IMR-90 (cell line): ENCODE data around the gene AQP5. TPM values are rescaled to one million over a fixed set of nuclear protein-coding genes. Genes with fewer than 3 reads are reported as not detected.

Experiments
- ATAC-seq: fragments of 200-7000 bp; cut with Tn5 transposase; 2 replicates; pipeline ENCODE4 v1.9.1; 2020; ENCODE audit warnings: low read depth, mild to moderate bottlenecking, moderate library complexity
- BruUV-seq: library from RNA; stranded (reverse); fragments of 400-500 nt; replicated peaks from 2 replicates; lab custom pipeline; 2021; lab: Mats Ljungman, UMichigan
- CTCF ChIA-PET: fragments of 300-600 bp; formaldehyde crosslinking; extraction: SDS; loops from one replicate; lab custom pipeline; 2021; ENCODE audit warnings: antibody characterized with exemption; lab: Yijun Ruan, JAX
- POLR2A ChIA-PET: fragments of 300-600 bp; sonication (Branson Sonifier 250); formaldehyde crosslinking; loops from one replicate; lab custom pipeline; 2022; ENCODE audit warnings: antibody characterized with exemption; ENCODE audit not compliant: unreplicated experiment; lab: Charles Lee
- DNase-seq: peaks from one replicate; pipeline ENCODE4 v3.0.0; 2013
- H2AFZ ChIP-seq: replicated peaks from 2 replicates; pipeline ENCODE3; 2013; ENCODE audit warnings: low read length, mild to moderate bottlenecking; ENCODE audit not compliant: poor library complexity
- H2AK5ac ChIP-seq: 2 replicates; pipeline ENCODE4 v1.6.1; 2013; ENCODE audit warnings: low read depth, low read length, inconsistent platforms
- H2AK9ac ChIP-seq: replicated peaks from 2 replicates; pipeline ENCODE3; 2013; ENCODE audit warnings: mild to moderate bottlenecking, low read depth, low read length, moderate library complexity; ENCODE audit not compliant: poor library complexity
- H2BK120ac ChIP-seq: 2 replicates; pipeline ENCODE4 v1.6.1; 2013; ENCODE audit warnings: low read depth, low read length, inconsistent platforms
- H2BK15ac ChIP-seq: 3 replicates; pipeline ENCODE4 v1.6.1; 2013; ENCODE audit warnings: low read depth, low read length, inconsistent platforms
- H2BK20ac ChIP-seq: 2 replicates; pipeline ENCODE4 v1.6.1; 2013; ENCODE audit warnings: low read depth, mild to moderate bottlenecking, inconsistent platforms, low read length, moderate library complexity
- H2BK5ac ChIP-seq: 2 replicates; pipeline ENCODE4 v1.6.1; 2013; ENCODE audit warnings: mild to moderate bottlenecking, low read depth, low read length, inconsistent platforms; ENCODE audit not compliant: poor library complexity, severe bottlenecking
- H3K14ac ChIP-seq: replicated peaks from 2 replicates; pipeline ENCODE4 v1.6.1; 2013; ENCODE audit warnings: low read depth, low read length, inconsistent platforms
- H3K18ac ChIP-seq: 2 replicates; pipeline ENCODE4 v1.6.1; 2013; ENCODE audit warnings: low read depth, low read length, control low read depth
- H3K23ac ChIP-seq: 2 replicates; pipeline ENCODE4 v1.6.1; 2013; ENCODE audit warnings: low read depth, low read length, inconsistent platforms
- H3K27ac ChIP-seq: 2 replicates; pipeline ENCODE4 v1.5.1; 2013; ENCODE audit warnings: mild to moderate bottlenecking, control low read depth, low read length; ENCODE audit not compliant: insufficient read depth
- H3K27me3 ChIP-seq: 2 replicates; pipeline ENCODE4 v1.6.1; 2013; ENCODE audit warnings: low read length; ENCODE audit not compliant: control insufficient read depth, insufficient read depth
- H3K36me3 ChIP-seq: 2 replicates; pipeline ENCODE4 v1.6.1; 2013; ENCODE audit warnings: low read length, mixed read lengths; ENCODE audit not compliant: control insufficient read depth, insufficient read depth
- H3K4ac ChIP-seq: 2 replicates; pipeline ENCODE4 v1.6.1; 2013; ENCODE audit warnings: low read depth, low read length, inconsistent platforms
- H3K4me1 ChIP-seq: 2 replicates; pipeline ENCODE4 v1.6.1; 2013; ENCODE audit warnings: low read length, mixed read lengths; ENCODE audit not compliant: control insufficient read depth, insufficient read depth
- H3K4me2 ChIP-seq: 2 replicates; pipeline ENCODE4 v1.6.1; 2013; ENCODE audit warnings: low read depth, mild to moderate bottlenecking, control low read depth, low read length, moderate library complexity
- H3K4me3 ChIP-seq: 2 replicates; pipeline ENCODE4 v1.5.1; 2013; ENCODE audit warnings: low read depth, mild to moderate bottlenecking, control low read depth, low read length, moderate library complexity; ENCODE audit not compliant: insufficient read depth
- H3K56ac ChIP-seq: 2 replicates; pipeline ENCODE4 v1.6.1; 2013; ENCODE audit warnings: low read length, inconsistent platforms; ENCODE audit not compliant: insufficient read depth; ENCODE audit errors: extremely low read depth
- H3K79me1 ChIP-seq, 2 experiments: 2 replicates each; pipeline ENCODE4 v1.6.1; 2013; ENCODE audit warnings: low read length in 2 of 2, inconsistent platforms in 1 of 2, low read depth in 1 of 2
- H3K9ac ChIP-seq: 2 replicates; pipeline ENCODE4 v1.6.1; 2013; ENCODE audit warnings: low read depth, low read length, control low read depth
- H3K9me1 ChIP-seq: 2 replicates; pipeline ENCODE4 v1.6.1; 2013; ENCODE audit warnings: low read length, inconsistent platforms; ENCODE audit not compliant: insufficient read depth
- H3K9me3 ChIP-seq: 2 replicates; pipeline ENCODE4 v1.6.1; 2013; ENCODE audit warnings: low read length; ENCODE audit not compliant: control insufficient read depth, insufficient read depth
- H4K20me1 ChIP-seq: 2 replicates; pipeline ENCODE4 v1.6.1; 2013; ENCODE audit warnings: low read length, inconsistent platforms; ENCODE audit not compliant: insufficient read depth
- H4K5ac ChIP-seq: 2 replicates; pipeline ENCODE4 v1.6.1; 2013; ENCODE audit warnings: mild to moderate bottlenecking, low read depth, low read length, control low read depth
- H4K8ac ChIP-seq, 2 experiments: 2 replicates each; pipeline ENCODE4 v1.6.1; 2013; ENCODE audit warnings: low read depth in 2 of 2, low read length in 2 of 2, control low read depth in 1 of 2, inconsistent platforms in 1 of 2
- H4K91ac ChIP-seq: 2 replicates; pipeline ENCODE4 v1.6.1; 2013; ENCODE audit warnings: low read depth, low read length, inconsistent platforms; ENCODE audit not compliant: insufficient read depth
- BHLHE40 ChIP-seq: fragments of 150-350 bp; IDR thresholded peaks from 2 replicates; pipeline ENCODE4 v1.6.1; 2016; ENCODE audit warnings: mild to moderate bottlenecking, low read depth, low read length
- CEBPB ChIP-seq: IDR thresholded peaks from 2 replicates; pipeline ENCODE4 v1.6.1; 2012; ENCODE audit warnings: low read depth, low read length, improper control_type of control experiment
- CHD1 ChIP-seq: IDR thresholded peaks from 2 replicates; pipeline ENCODE4 v1.6.1; 2012; ENCODE audit warnings: low read depth, low read length, improper control_type of control experiment
- FOS ChIP-seq: fragments of 150-350 bp; IDR thresholded peaks from 2 replicates; pipeline ENCODE4 v1.6.1; 2016; ENCODE audit warnings: low read depth, low read length
- MAFK ChIP-seq: IDR thresholded peaks from 2 replicates; pipeline ENCODE4 v1.6.1; 2012; ENCODE audit warnings: low read depth, low read length, improper control_type of control experiment
- MAZ ChIP-seq: IDR thresholded peaks from 2 replicates; pipeline ENCODE4 v1.6.1; 2012; ENCODE audit warnings: low read depth, mild to moderate bottlenecking, low read length, improper control_type of control experiment, moderate library complexity, borderline replicate concordance
- MXI1 ChIP-seq: IDR thresholded peaks from 2 replicates; pipeline ENCODE4 v1.6.1; 2012; ENCODE audit warnings: low read depth, mild to moderate bottlenecking, low read length, moderate library complexity, borderline replicate concordance
- POLR2A ChIP-seq: IDR thresholded peaks from 2 replicates; pipeline ENCODE4 v1.6.1; 2012; ENCODE audit warnings: mild to moderate bottlenecking, low read depth, low read length
- RAD21 ChIP-seq: IDR thresholded peaks from 2 replicates; pipeline ENCODE4 v1.6.1; 2012; ENCODE audit warnings: low read length, improper control_type of control experiment
- RCOR1 ChIP-seq: IDR thresholded peaks from 2 replicates; pipeline ENCODE4 v1.6.1; 2012; ENCODE audit warnings: mild to moderate bottlenecking, low read length, improper control_type of control experiment; ENCODE audit not compliant: insufficient replicate concordance
- RFX5 ChIP-seq: IDR thresholded peaks from 2 replicates; pipeline ENCODE4 v1.8.0; 2012; ENCODE audit warnings: low read depth, mild to moderate bottlenecking, low read length, moderate library complexity
- SMC3 ChIP-seq: fragments of 150-350 bp; IDR thresholded peaks from 2 replicates; pipeline ENCODE4 v1.6.1; 2016; ENCODE audit warnings: low read depth, mild to moderate bottlenecking, antibody characterized with exemption, low read length, moderate library complexity
- WGBS, 2 experiments: methylation state at CpG; one replicate each; pipeline versions ENCODE4 v1.1.5 to v1.1.7; 2013; ENCODE audit warnings: missing lambda C conversion rate in 2 of 2; ENCODE audit not compliant: insufficient read length in 1 of 2; ENCODE audit errors: extremely low coverage in 2 of 2; 5-methylcytosine and 5-hydroxymethylcytosine counted together
- dilution Hi-C: fragments of 300-500 bp; cut with HindIII; formaldehyde crosslinking; loops from one replicate; pipeline ENCODE4 v1.14.3; 2018; ENCODE audit warnings: low sequenced_read_pairs; ENCODE audit not compliant: unreplicated experiment
- in situ Hi-C: fragments of 300-500 bp; cut with MboI; formaldehyde crosslinking; loops from 3 replicates; pipeline ENCODE4 v1.14.3; 2019; ENCODE audit warnings: low sequenced_read_pairs, inconsistent platforms, mixed read lengths
- intact Hi-C: fragments of 100-400 bp; cut with micrococcal nuclease; formaldehyde crosslinking; loops from 2 replicates; pipeline ENCODE4 v1.10.0; 2022
- polyA plus RNA-seq, 3 experiments: library from polyadenylated mRNA; depleted of rRNA; stranded (reverse); fragments of >200 nt; gene quantifications; 2 replicates each; pipeline ENCODE4 v1.2.3, GENCODE V29; 2012; ENCODE audit warnings: low replicate concordance in 1 of 3
- total RNA-seq: library from RNA; depleted of rRNA; stranded (reverse); fragments of >200 nt; gene quantifications from 2 replicates; pipeline ENCODE4 v1.2.3, GENCODE V29; 2012
- TF ChIP-seq, protein P1 (sequence below): fragments of 150-350 bp; IDR thresholded peaks from 2 replicates; pipeline ENCODE4 v1.6.1; 2016; ENCODE audit warnings: low read depth, mild to moderate bottlenecking, low read length, moderate library complexity, borderline replicate concordance
- TF ChIP-seq, protein P2 (sequence below): fragments of 150-350 bp; IDR thresholded peaks from 2 replicates; pipeline ENCODE4 v1.6.1; 2017; ENCODE audit warnings: mild to moderate bottlenecking, antibody characterized with exemption, low read length, low read depth
- TF ChIP-seq, protein P3 (sequence below): conservative IDR thresholded peaks from 2 replicates; pipeline ENCODE4 v1.5.1; 2012; ENCODE audit warnings: mild to moderate bottlenecking, low read depth, low read length, improper control_type of control experiment

Gene AQP5
- total and polyA plus RNA-seq, 2 of the 4 experiments (the other 2 are of a cell fraction) = not detected

DNA sequence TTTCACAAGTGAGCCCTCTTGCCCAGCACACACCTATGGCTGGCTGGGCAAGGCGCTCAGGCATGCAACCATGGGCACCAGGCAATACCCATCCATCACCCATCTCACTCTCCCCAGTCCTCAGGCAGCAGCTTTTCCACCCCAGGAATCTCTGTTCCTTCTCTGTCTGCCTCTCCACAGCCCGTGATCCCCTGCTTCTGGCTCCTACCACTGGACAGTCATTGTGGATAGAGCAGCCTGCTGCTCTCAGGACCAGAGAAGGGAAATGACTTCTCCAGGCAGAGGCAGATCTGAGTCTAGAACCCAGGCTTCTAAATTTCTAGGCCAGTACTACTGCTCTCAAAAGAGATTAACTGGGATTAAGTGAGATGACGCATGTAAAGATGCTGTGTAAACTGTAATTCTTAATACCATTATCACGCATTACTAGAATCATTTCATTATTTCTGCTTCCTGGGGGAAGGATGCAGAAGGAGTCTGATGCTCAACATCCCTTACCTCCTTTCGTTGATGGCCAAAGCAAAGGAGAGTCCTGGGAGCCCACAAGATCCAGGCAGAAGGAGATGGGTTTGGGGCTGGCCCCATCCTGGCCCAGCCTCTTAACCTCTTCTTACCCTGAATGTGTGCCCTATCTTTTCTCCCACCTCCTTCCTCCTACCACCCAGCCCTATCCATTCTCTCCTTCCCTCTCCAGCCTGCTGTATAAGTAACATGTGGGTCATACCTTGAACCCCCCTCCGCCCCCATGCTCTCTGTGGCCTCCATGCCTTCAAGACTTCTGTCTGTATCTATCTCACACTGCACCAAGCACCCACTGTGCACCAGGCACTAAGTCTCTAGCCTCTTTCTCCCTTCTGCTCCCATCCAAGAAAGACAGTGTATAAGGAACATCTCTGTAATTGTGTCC is 4.8 kb upstream of the AQP5 start:
- dilution Hi-C loops (no loop called here), in situ Hi-C loops (no loop called here), intact Hi-C loops (no loop called here)
- H3K27me3 ChIP-seq = peaks cover 95% of the 10 kb centered on the region
- no peak overlapping the region for H2BK120ac ChIP-seq
- H2AK5ac ChIP-seq = no peak overlapping the region
- no peak overlapping the region for H4K5ac ChIP-seq
- no peak overlapping the region for H2AFZ ChIP-seq
- H3K23ac ChIP-seq = no peak overlapping the region
- no peak overlapping the region for H4K91ac ChIP-seq
- no peak overlapping the region for H3K14ac ChIP-seq
- no peaks in the 10 kb centered on the region; the same call in 1 of the 2 replicates for H3K9me3 ChIP-seq
- 75% methylated on average over 1 of the region's 6 CpGs; no CpG with 5 or more reads in 1 of the 2 experiments for WGBS, 2 experiments
- H3K4me1 ChIP-seq = no peaks in the 10 kb centered on the region
- H2BK5ac ChIP-seq = no peak overlapping the region
- DNase-seq (no peak), ATAC-seq (no peak)
- H3K9me1 ChIP-seq = no peaks in the 10 kb centered on the region
- no peak overlapping the region for H3K4me2 ChIP-seq
- H3K36me3 ChIP-seq = no peaks in the 10 kb centered on the region
- no TSS peak for BruUV-seq
- TF ChIP-seq POLR2A = no peak
- TF ChIP-seq, protein P1, sequence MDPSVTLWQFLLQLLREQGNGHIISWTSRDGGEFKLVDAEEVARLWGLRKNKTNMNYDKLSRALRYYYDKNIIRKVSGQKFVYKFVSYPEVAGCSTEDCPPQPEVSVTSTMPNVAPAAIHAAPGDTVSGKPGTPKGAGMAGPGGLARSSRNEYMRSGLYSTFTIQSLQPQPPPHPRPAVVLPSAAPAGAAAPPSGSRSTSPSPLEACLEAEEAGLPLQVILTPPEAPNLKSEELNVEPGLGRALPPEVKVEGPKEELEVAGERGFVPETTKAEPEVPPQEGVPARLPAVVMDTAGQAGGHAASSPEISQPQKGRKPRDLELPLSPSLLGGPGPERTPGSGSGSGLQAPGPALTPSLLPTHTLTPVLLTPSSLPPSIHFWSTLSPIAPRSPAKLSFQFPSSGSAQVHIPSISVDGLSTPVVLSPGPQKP = no peak
- TF ChIP-seq RCOR1 = no peak
- no peak for TF ChIP-seq MAZ
- TF ChIP-seq, protein P2, sequence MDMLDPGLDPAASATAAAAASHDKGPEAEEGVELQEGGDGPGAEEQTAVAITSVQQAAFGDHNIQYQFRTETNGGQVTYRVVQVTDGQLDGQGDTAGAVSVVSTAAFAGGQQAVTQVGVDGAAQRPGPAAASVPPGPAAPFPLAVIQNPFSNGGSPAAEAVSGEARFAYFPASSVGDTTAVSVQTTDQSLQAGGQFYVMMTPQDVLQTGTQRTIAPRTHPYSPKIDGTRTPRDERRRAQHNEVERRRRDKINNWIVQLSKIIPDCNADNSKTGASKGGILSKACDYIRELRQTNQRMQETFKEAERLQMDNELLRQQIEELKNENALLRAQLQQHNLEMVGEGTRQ = no peak
- no peak for TF ChIP-seq RAD21
- no peak for TF ChIP-seq CHD1
- no peak for TF ChIP-seq RFX5
- no peak for TF ChIP-seq CEBPB
- TF ChIP-seq MAFK = no peak
- TF ChIP-seq BHLHE40 = no peak
- no peak for TF ChIP-seq MXI1
- no peak for TF ChIP-seq SMC3
- no peak for TF ChIP-seq FOS
- TF ChIP-seq, protein P3, sequence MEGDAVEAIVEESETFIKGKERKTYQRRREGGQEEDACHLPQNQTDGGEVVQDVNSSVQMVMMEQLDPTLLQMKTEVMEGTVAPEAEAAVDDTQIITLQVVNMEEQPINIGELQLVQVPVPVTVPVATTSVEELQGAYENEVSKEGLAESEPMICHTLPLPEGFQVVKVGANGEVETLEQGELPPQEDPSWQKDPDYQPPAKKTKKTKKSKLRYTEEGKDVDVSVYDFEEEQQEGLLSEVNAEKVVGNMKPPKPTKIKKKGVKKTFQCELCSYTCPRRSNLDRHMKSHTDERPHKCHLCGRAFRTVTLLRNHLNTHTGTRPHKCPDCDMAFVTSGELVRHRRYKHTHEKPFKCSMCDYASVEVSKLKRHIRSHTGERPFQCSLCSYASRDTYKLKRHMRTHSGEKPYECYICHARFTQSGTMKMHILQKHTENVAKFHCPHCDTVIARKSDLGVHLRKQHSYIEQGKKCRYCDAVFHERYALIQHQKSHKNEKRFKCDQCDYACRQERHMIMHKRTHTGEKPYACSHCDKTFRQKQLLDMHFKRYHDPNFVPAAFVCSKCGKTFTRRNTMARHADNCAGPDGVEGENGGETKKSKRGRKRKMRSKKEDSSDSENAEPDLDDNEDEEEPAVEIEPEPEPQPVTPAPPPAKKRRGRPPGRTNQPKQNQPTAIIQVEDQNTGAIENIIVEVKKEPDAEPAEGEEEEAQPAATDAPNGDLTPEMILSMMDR = no peak
- CTCF ChIA-PET = no interaction called here
- H3K27ac ChIP-seq = no peak overlapping the region
- H3K18ac ChIP-seq = no peak overlapping the region
- no peak overlapping the region for H3K4me3 ChIP-seq
- no peak overlapping the region for H2BK15ac ChIP-seq
- H3K4ac ChIP-seq = no peak overlapping the region
- H3K79me1 ChIP-seq = no peaks in the 10 kb centered on the region
- H4K8ac ChIP-seq = no peak overlapping the region
- H3K56ac ChIP-seq = no peak overlapping the region
- H2AK9ac ChIP-seq = no peak overlapping the region
- no peak overlapping the region for H2BK20ac ChIP-seq
- no peak overlapping the region for H3K9ac ChIP-seq
- no peaks in the 10 kb centered on the region for H4K20me1 ChIP-seq
- POLR2A ChIA-PET = interaction anchor here (0.8 kb wide), 1 partner anchor 141 kb away, joined by 4 read pairs; no protein-coding TSS in a partner anchor
